HepG2 (cell line): Measurements from ENCODE around the gene HDAC10. TPM values are rescaled to one million over a fixed set of nuclear protein-coding genes. Genes with fewer than 3 reads are reported as not detected.

Experiments used
- ATAC-seq: fragments of 200-7000 bp; cut with Tn5 transposase; 3 replicates; pipeline ENCODE4 v1.9.1; 2020; ENCODE audit warnings: mild to moderate bottlenecking, moderate library complexity
- BruUV-seq: library from RNA; stranded (reverse); fragments of 400-500 nt; replicated peaks from 2 replicates; lab custom pipeline; 2021; lab: Mats Ljungman, UMichigan
- CTCF ChIA-PET: fragments of 300-600 bp; formaldehyde crosslinking; extraction: SDS; loops from one replicate; lab custom pipeline; 2021; ENCODE audit warnings: low total read pairs, inconsistent platforms, low intra/inter-chr PET ratio; lab: Yijun Ruan, JAX
- POLR2A ChIA-PET: fragments of 350-600 bp; sonication (Branson Sonifier 250); formaldehyde crosslinking; loops from one replicate; lab custom pipeline; 2020; ENCODE audit warnings: antibody characterized with exemption, inconsistent platforms; lab: Yijun Ruan, JAX
- DNase-seq: peaks from one replicate; pipeline ENCODE4 v3.0.0-alpha.2; 2015; ENCODE audit warnings: low spot score
- FAIRE-seq: peaks from 3 replicates; lab custom pipeline; 2011; peaks lifted over from hg19 to GRCh38; lab: Jason Lieb, UNC
- H2AFZ ChIP-seq: one replicate; pipeline ENCODE4 v1.6.1; 2011; ENCODE audit warnings: low read length, inconsistent platforms
- H3K27ac ChIP-seq: fragments of 300-600 bp; 3 replicates; pipeline ENCODE4 v1.8.0; 2011; ENCODE audit warnings: mixed run types, mild to moderate bottlenecking, mixed read lengths, low read length, inconsistent platforms; ENCODE audit not compliant: insufficient read depth; ENCODE audit errors: extremely low read length
- H3K27me3 ChIP-seq, 2 experiments: fragments of 200-600 bp in 1 of 2; 2 replicates in 1 of 2; 3 replicates in 1 of 2; pipeline versions ENCODE4 v1.6.0 to v1.8.0; 2011; ENCODE audit warnings: low read length in 2 of 2, mild to moderate bottlenecking in 2 of 2, moderate library complexity in 2 of 2, inconsistent platforms in 1 of 2; ENCODE audit not compliant: insufficient read depth in 2 of 2, control insufficient read depth in 1 of 2
- H3K36me3 ChIP-seq, 2 experiments: fragments of 200-600 bp in 1 of 2; replicated peaks in 1 of 2; 2 replicates in 1 of 2; 3 replicates in 1 of 2; pipeline versions ENCODE4 v1.5.1 to v1.8.0; 2011; ENCODE audit warnings: low read length in 2 of 2, inconsistent platforms in 1 of 2; ENCODE audit not compliant: insufficient read depth in 2 of 2, control insufficient read depth in 1 of 2
- H3K4me1 ChIP-seq: 2 replicates; pipeline ENCODE4 v1.5.1; 2012; ENCODE audit warnings: low read length, inconsistent platforms; ENCODE audit not compliant: insufficient read depth
- H3K4me2 ChIP-seq: 2 replicates; pipeline ENCODE4 v1.6.0; 2011; ENCODE audit warnings: low read depth, low read length, inconsistent platforms
- H3K4me3 ChIP-seq, 3 experiments: fragments of 200-600 bp in 1 of 3; sonication (generic), shearing (Covaris generic) in 1 of 3; replicated peaks in 1 of 3; 2 replicates each; pipeline ENCODE4 v1.5.1; 2011 to 2016; ENCODE audit warnings: low read length in 3 of 3, inconsistent platforms in 2 of 3, low read depth in 2 of 3, mild to moderate bottlenecking in 2 of 3, control low read depth in 1 of 3, mixed read lengths in 1 of 3; ENCODE audit not compliant: insufficient read depth in 1 of 3
- H3K79me2 ChIP-seq: one replicate; pipeline ENCODE4 v1.6.1; 2011; ENCODE audit warnings: low read length, inconsistent platforms; ENCODE audit not compliant: insufficient read depth
- H3K9ac ChIP-seq: 2 replicates; pipeline ENCODE4 v1.6.0; 2011; ENCODE audit warnings: mild to moderate bottlenecking, low read depth, low read length, inconsistent platforms; ENCODE audit not compliant: insufficient read depth
- H3K9me3 ChIP-seq: 2 replicates; pipeline ENCODE4 v1.5.1; 2012; ENCODE audit warnings: mild to moderate bottlenecking, low read length
- H4K20me1 ChIP-seq: 2 replicates; pipeline ENCODE4 v1.6.0; 2011; ENCODE audit warnings: inconsistent platforms, mild to moderate bottlenecking, low read length, moderate library complexity; ENCODE audit not compliant: insufficient read depth
- AFF4 ChIP-seq: sonication (generic); formaldehyde crosslinking; IDR thresholded peaks from 2 replicates; pipeline ENCODE4 v1.4.0; 2020; ENCODE audit warnings: missing genetic modification reagents
- BHLHE40 ChIP-seq: IDR thresholded peaks from 2 replicates; pipeline ENCODE4 v1.6.1; 2011; ENCODE audit warnings: low read length, improper control_type of control experiment
- BORCS8-MEF2B ChIP-seq: sonication (generic); formaldehyde crosslinking; IDR thresholded peaks from 2 replicates; pipeline ENCODE4 v1.8.0; 2022; ENCODE audit warnings: mild to moderate bottlenecking, missing genetic modification reagents
- CCAR2 ChIP-seq: fragments of 200-400 bp; formaldehyde crosslinking; optimal IDR thresholded peaks from 2 replicates; pipeline ENCODE3; 2018; ENCODE audit warnings: low read depth, mild to moderate bottlenecking, low read length, moderate library complexity
- CTCF ChIP-seq: sonication (generic); formaldehyde crosslinking; IDR thresholded peaks from 2 replicates; pipeline ENCODE4 v1.5.0; 2020; ENCODE audit warnings: mild to moderate bottlenecking, missing genetic modification reagents, moderate library complexity
- ZBTB33 ChIP-seq: sonication (generic); formaldehyde crosslinking; IDR thresholded peaks from 2 replicates; pipeline ENCODE4 v1.4.0; 2020; ENCODE audit warnings: missing genetic modification reagents
- WGBS: methylation state at CpG from one replicate; pipeline ENCODE4 v1.1.6; 2017; ENCODE audit warnings: low lambda C conversion rate; 5-methylcytosine and 5-hydroxymethylcytosine counted together
- in situ Hi-C: cut with HindIII; loops from 2 replicates; pipeline ENCODE4 v1.10.0; 2017; ENCODE audit warnings: low pct_unique_long_range_greater_than_20kb; ENCODE audit not compliant: extremely low pct_ligation_motif_present
- intact Hi-C: fragments of 100-400 bp; cut with micrococcal nuclease; formaldehyde crosslinking; loops from one replicate; pipeline ENCODE4 v1.10.0; 2022; ENCODE audit not compliant: unreplicated experiment
- polyA plus RNA-seq, 8 experiments: library from polyadenylated mRNA; depleted of rRNA in 3 of 8; stranded (reverse) in 7 of 8; unstranded in 1 of 8; fragments of >200 nt; fragmentation: Illumina TruSeq in 4 of 8; extraction: Trizol in 4 of 8; gene quantifications; 2 replicates each; pipeline versions ENCODE4 v1.2.1 to v1.2.3, GENCODE V29; 2011 to 2016; ENCODE audit warnings: low read depth in 4 of 8, missing spikeins in 1 of 8, mixed read lengths in 1 of 8; ENCODE audit not compliant: insufficient read depth in 1 of 8
- total RNA-seq, 5 experiments: library from RNA; depleted of rRNA; stranded (reverse); fragments of >200 nt; fragmentation: Illumina TruSeq; extraction: Trizol; gene quantifications; 2 replicates each; pipeline ENCODE4 v1.2.3, GENCODE V29; 2016; ENCODE audit warnings: low read depth in 1 of 5
- TF ChIP-seq, protein P1 (sequence below): sonication (generic); formaldehyde crosslinking; IDR thresholded peaks from 2 replicates; pipeline ENCODE4 v1.5.1; 2020; ENCODE audit warnings: mild to moderate bottlenecking, missing genetic modification reagents, moderate library complexity

The HDAC10 gene
- total and polyA plus RNA-seq, 2 of the 13 experiments (the other 11 are each of a cell fraction or from before 2014, with no cell fraction given) = 13.9 to 14.9 TPM

DNA sequence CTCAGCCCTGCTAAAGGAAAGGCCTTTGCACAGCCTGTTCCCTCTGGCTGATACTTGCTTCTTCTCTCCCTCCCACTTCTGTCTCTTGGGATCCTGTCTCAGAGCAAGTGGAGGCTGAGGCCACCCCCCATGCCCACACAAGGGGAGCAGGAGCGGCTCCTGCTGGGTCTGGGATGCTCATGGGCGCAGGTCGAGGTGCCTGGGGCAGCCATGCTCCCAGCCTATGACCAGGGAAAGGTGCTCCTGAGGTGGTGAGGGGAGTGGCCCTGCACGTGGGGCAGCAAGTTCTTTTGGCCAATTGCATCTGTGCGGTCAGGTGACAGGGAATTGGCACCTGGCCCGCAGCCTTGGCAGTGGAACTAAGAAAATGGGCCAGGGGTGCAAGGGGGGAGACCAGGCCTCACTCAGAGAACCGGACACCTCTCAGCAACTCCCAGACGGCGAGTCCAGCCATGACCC lies 17.6 kb upstream of the HDAC10 start (continued):
- TF ChIP-seq ZBTB33 (CRISPR knock-in tag) (no peak), AFF4 (CRISPR knock-in tag) (no peak), CCAR2 (no peak)

DNA sequence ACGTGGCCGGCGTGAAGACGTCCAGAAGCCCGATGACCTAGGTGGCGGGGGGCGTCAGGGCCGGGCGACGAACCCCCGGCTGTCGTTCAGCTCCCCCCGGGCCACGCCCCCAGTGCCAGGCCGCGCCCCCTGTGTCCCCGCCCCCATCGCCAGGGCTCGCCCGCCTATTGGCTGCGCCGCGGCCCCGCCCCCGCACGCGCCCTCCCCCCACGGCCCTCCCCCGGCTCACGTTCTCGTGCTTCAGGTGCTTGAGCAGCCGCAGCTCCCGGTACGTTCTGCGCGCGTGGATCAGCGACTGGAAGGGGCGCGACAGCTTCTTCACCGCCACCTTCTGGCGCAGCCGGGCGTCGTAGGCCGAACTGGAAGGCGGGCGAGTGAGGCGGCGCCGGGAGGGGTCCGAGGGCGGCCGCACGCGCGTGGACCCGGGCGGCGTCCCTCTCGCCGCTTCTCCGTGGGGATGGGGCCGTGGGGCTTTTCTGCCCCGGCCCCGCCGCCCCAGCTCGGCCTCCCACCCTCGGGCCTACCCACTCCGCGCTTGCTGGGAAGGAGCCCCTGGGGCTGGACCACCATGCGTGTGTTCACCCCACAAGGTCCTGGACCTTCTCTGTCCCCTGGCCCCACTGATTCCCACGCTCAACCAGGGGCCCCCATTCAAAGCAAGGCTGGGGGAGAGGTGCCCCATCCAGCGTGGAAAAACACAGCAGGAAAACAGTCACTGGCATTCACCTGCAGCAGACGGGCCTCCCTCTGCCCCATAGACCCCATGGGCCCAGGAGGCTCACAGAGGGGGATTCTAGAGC lies 16.7 kb upstream of the HDAC10 start:
- in situ Hi-C loops = no loop called here
- ChIA-PET CTCF (no interaction called here), POLR2A (interaction anchor here (1.3 to 1.5 kb wide), 2 partner anchors 17 to 61 kb away, joined by 4 to 6 read pairs; partner anchors contain the start of gene HDAC10)
- Histone ChIP-seq H3K27ac (no peak overlapping the region), H3K4me3 (peak overlapping the region in 1 of 3 experiments; percentile 48; a peak in 1 of 6 replicates), H4K20me1 (peaks cover 7% of the 10 kb centered on the region; the same call in 1 of the 2 replicates), H3K27me3 (peaks cover 21 to 65% of the 10 kb centered on the region in 2 experiments), H3K4me2 (peak overlapping the region; percentile 58), H2AFZ (no peak overlapping the region), H3K9me3 (no peaks in the 10 kb centered on the region), H3K79me2 (no peaks in the 10 kb centered on the region), H3K4me1 (peaks cover 43% of the 10 kb centered on the region), H3K36me3 (no peaks in the 10 kb centered on the region), H3K9ac (no peak overlapping the region)
- no peak for ATAC-seq
- WGBS = 24% methylated on average over 19 of the region's 75 CpGs
- no peak for DNase-seq
- no TSS peak for BruUV-seq
- intact Hi-C loops = no loop called here
- no peak for FAIRE-seq
- TF ChIP-seq CTCF (CRISPR knock-in tag) (peak; percentile 50), BORCS8-MEF2B (CRISPR knock-in tag) (no peak), BHLHE40 (peak; percentile 43; the same call in 1 of the 2 replicates)
- TF ChIP-seq, protein P1, sequence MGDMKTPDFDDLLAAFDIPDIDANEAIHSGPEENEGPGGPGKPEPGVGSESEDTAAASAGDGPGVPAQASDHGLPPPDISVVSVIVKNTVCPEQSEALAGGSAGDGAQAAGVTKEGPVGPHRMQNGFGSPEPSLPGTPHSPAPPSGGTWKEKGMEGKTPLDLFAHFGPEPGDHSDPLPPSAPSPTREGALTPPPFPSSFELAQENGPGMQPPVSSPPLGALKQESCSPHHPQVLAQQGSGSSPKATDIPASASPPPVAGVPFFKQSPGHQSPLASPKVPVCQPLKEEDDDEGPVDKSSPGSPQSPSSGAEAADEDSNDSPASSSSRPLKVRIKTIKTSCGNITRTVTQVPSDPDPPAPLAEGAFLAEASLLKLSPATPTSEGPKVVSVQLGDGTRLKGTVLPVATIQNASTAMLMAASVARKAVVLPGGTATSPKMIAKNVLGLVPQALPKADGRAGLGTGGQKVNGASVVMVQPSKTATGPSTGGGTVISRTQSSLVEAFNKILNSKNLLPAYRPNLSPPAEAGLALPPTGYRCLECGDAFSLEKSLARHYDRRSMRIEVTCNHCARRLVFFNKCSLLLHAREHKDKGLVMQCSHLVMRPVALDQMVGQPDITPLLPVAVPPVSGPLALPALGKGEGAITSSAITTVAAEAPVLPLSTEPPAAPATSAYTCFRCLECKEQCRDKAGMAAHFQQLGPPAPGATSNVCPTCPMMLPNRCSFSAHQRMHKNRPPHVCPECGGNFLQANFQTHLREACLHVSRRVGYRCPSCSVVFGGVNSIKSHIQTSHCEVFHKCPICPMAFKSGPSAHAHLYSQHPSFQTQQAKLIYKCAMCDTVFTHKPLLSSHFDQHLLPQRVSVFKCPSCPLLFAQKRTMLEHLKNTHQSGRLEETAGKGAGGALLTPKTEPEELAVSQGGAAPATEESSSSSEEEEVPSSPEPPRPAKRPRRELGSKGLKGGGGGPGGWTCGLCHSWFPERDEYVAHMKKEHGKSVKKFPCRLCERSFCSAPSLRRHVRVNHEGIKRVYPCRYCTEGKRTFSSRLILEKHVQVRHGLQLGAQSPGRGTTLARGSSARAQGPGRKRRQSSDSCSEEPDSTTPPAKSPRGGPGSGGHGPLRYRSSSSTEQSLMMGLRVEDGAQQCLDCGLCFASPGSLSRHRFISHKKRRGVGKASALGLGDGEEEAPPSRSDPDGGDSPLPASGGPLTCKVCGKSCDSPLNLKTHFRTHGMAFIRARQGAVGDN (CRISPR knock-in tag) = peak; percentile 36; the same call in 1 of the 2 replicates
